Upper lobe of right lung (tissue), 1 donor: ENCODE results near the gene HIGD1A. TPM values are rescaled to one million over a fixed set of nuclear protein-coding genes. Genes with fewer than 3 reads are reported as not detected.

Experiments used
- ATAC-seq: fragments of 200-7000 bp; cut with Tn5 transposase; one replicate; pipeline ENCODE4 v1.9.1; 2020; ENCODE audit warnings: mild to moderate bottlenecking, moderate library complexity
- DNase-seq: peaks from one replicate; pipeline ENCODE4 v3.0.0-alpha.2; 2020
- H3K27ac ChIP-seq: fragments of 200-600 bp; one replicate; pipeline ENCODE4 v1.8.0; 2022
- H3K27me3 ChIP-seq: fragments of 200-600 bp; one replicate; pipeline ENCODE4 v1.8.0; 2022; ENCODE audit warnings: mild to moderate bottlenecking
- H3K36me3 ChIP-seq: fragments of 200-600 bp; one replicate; pipeline ENCODE4 v1.8.0; 2022
- H3K4me1 ChIP-seq: fragments of 200-600 bp; one replicate; pipeline ENCODE4 v1.8.0; 2022
- H3K4me3 ChIP-seq: fragments of 200-600 bp; one replicate; pipeline ENCODE4 v1.8.0; 2022; ENCODE audit warnings: mild to moderate bottlenecking
- H3K9me3 ChIP-seq: fragments of 200-600 bp; one replicate; pipeline ENCODE4 v1.8.0; 2022
- intact Hi-C: fragments of 100-400 bp; cut with DNase I; formaldehyde crosslinking; loops from one replicate; pipeline ENCODE4 v1.11.0; 2022
- total RNA-seq: library from RNA; stranded (reverse); fragmentation: NEBNext Ultra II Directional; extraction: Animal tissue kit (Norgen Biotek cat#: 25700); gene quantifications from one replicate; pipeline ENCODE4 v1.2.1, GENCODE V29; 2021
- TF ChIP-seq, protein P1 (sequence below): fragments of 200-600 bp; IDR thresholded peaks from one replicate; pipeline ENCODE4 v1.8.0; 2022; ENCODE audit warnings: antibody characterized with exemption
- donor health status: DM: no; HTN: yes; CAD: no; lungs with severe emphysema.

Gene HIGD1A
- total RNA-seq, 1 donor from 2014 or later = 79.7 TPM

GRCh38 chr3:42769477-42770131 is 34.7 kb downstream of the HIGD1A start:
- Histone ChIP-seq H3K4me3 (no peak overlapping the region), H3K4me1 (peaks cover 12% of the 10 kb centered on the region), H3K27me3 (no peaks in the 10 kb centered on the region), H3K9me3 (no peaks in the 10 kb centered on the region), H3K36me3 (no peaks in the 10 kb centered on the region), H3K27ac (no peak overlapping the region)
- intact Hi-C loops = no loop called here
- DNase-seq (no peak), ATAC-seq (no peak)
- TF ChIP-seq, protein P1, sequence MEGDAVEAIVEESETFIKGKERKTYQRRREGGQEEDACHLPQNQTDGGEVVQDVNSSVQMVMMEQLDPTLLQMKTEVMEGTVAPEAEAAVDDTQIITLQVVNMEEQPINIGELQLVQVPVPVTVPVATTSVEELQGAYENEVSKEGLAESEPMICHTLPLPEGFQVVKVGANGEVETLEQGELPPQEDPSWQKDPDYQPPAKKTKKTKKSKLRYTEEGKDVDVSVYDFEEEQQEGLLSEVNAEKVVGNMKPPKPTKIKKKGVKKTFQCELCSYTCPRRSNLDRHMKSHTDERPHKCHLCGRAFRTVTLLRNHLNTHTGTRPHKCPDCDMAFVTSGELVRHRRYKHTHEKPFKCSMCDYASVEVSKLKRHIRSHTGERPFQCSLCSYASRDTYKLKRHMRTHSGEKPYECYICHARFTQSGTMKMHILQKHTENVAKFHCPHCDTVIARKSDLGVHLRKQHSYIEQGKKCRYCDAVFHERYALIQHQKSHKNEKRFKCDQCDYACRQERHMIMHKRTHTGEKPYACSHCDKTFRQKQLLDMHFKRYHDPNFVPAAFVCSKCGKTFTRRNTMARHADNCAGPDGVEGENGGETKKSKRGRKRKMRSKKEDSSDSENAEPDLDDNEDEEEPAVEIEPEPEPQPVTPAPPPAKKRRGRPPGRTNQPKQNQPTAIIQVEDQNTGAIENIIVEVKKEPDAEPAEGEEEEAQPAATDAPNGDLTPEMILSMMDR = no peak

- Histone ChIP-seq H3K27ac (peak overlapping the region; percentile 60), H3K27me3 (no peaks in the 10 kb centered on the region), H3K36me3 (no peaks in the 10 kb centered on the region), H3K4me1 (peaks cover 21% of the 10 kb centered on the region), H3K9me3 (no peaks in the 10 kb centered on the region), H3K4me3 (no peak overlapping the region)
- peak; percentile 22 for ATAC-seq
- intact Hi-C loops = no loop called here
- DNase-seq = no peak
- TF ChIP-seq, protein P1 = no peak
These were observed 39.6 kb downstream of the HIGD1A start for GRCh38 chr3:42764561-42765295.

GRCh38 chr3:42764115-42764514 is 40.2 kb downstream of the HIGD1A start:
- peak overlapping the region; percentile 60 for H3K27ac ChIP-seq
- no peak for DNase-seq
- peak; percentile 47 for ATAC-seq

DNA sequence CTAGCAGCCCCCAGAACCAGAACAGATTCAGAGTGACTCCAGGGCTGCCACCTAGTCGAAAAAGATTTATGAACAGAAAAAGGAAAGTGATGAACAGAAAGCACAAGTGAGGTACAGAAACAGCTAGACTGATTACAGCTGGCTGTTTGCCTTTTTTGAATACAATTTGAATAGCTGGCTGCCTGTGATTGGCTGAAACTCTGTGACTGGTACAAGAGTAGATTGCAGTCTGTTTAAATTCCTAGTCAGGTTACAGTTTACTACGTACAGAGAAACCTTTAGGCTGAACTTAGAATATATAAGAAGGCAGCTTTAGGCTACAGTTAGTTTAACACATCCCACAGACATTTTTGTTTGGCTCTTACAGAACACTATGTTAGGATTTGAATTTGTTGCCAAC is 41.3 kb downstream of the HIGD1A start:
- H3K4me1 ChIP-seq = peaks cover 21% of the 10 kb centered on the region
- DNase-seq (no peak), ATAC-seq (no peak)
- peak overlapping the region; percentile 17 for H3K27ac ChIP-seq
- H3K27me3 ChIP-seq = no peaks in the 10 kb centered on the region
- intact Hi-C loops = no loop called here
- H3K4me3 ChIP-seq = no peak overlapping the region
- no peaks in the 10 kb centered on the region for H3K9me3 ChIP-seq
- TF ChIP-seq, protein P1 = no peak
- no peaks in the 10 kb centered on the region for H3K36me3 ChIP-seq

More at GRCh38 chr3:42764115-42764514, 40.2 kb downstream of the HIGD1A start:
- no peaks in the 10 kb centered on the region for H3K36me3 ChIP-seq
- no peaks in the 10 kb centered on the region for H3K9me3 ChIP-seq
- H3K4me1 ChIP-seq = peaks cover 21% of the 10 kb centered on the region
- no peaks in the 10 kb centered on the region for H3K27me3 ChIP-seq
- TF ChIP-seq, protein P1 = no peak
- H3K4me3 ChIP-seq = no peak overlapping the region
- intact Hi-C loops = no loop called here

DNA sequence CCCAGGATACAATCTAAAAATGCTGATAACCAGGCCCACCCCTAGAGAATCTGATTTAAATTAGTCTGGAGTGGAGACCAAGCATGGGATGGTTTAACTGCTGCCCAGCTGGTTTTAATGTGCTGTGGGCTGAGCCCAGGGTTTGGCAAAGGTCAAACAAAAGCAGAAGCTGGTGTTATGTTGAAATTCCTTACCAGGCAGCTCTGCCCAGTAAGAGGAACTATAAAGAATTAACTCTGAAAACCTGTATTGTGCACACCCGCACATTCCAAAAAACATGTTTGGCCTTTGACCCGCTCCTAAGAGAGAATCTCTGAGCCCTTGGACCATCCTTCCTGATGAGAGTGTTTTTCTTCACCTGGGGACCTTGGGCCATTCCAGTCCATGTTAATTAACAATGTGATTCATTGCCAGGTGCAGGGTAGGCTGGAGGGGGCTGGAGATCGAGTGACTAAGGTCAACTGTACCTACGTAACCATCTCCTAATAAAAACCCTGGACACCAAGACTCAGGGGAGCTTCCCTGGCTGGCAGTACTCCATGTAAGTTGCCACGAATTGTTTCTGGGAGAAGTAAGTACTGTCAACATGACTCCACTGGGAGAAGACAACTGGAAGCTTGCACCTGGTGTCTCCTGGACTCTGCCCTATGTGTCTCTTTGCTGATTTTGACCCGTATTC is 42.1 kb downstream of the HIGD1A start:
- intact Hi-C loops = no loop called here
- H3K4me1 ChIP-seq = peaks cover 21% of the 10 kb centered on the region
- H3K36me3 ChIP-seq = no peaks in the 10 kb centered on the region
- ATAC-seq (peak; percentile 88), DNase-seq (no peak)
- TF ChIP-seq, protein P1 = no peak
- no peak overlapping the region for H3K4me3 ChIP-seq
- no peak overlapping the region for H3K27ac ChIP-seq
- H3K27me3 ChIP-seq = no peaks in the 10 kb centered on the region
- H3K9me3 ChIP-seq = no peaks in the 10 kb centered on the region
